Skeletal muscle cell (primary cell): ENCODE data around the gene RPS6KA3.
A peak's percentile ranks its signal among the peaks of the same experiment; 100 is the strongest.

ENCODE experiments used
- DNase-seq: peaks from one replicate; pipeline ENCODE4 v3.0.0-alpha.2; 2010; ENCODE audit warnings: low read depth
- H3K4me3 ChIP-seq: 2 replicates; pipeline ENCODE4 v1.5.1; 2011; ENCODE audit warnings: low read depth, mild to moderate bottlenecking, control low read depth, low read length, moderate library complexity

The RPS6KA3 gene

DNA sequence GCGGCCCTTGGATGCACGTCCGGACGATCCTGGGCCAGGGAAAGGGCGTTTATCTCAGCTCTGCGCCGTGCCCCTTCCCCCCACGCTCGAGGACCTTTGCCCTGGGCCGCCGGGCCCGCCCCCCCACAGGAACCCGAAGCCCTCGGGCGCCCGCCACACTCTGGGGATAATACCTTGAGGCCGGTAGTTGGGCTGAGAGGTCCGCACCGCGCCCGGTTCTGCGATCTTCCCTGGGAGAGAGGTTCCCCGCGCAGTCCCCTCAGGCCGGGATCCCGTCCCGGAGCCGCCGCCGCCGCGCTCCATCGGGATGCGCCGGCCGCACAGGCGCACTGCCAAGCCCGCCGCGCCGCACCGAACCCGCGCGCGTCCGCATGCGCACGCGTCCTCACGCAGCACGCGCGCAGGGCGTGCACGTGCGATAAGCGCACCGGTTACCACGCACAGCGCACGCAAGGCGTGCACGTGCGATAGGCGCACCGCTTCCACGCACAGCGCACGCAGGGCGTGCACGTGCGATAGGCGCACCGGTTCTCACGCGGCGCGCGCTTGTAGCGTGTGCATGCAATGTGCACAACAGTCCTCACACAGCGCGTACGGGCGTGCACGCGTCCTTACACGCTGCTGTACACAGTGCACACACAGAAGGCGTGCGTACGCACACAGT, 150.0 kb downstream of the RPS6KA3 start, which contains the start of gene MAP7D2:
TSS of gene MAP7D2 (minus strand) at position 331 of the 664 bp plus-strand sequence. CDS start at position 303, 28 bp downstream.
- DNase-seq, result no peak
- peak within 1 kb of the TSS; percentile 37 for H3K4me3 ChIP-seq

DNA sequence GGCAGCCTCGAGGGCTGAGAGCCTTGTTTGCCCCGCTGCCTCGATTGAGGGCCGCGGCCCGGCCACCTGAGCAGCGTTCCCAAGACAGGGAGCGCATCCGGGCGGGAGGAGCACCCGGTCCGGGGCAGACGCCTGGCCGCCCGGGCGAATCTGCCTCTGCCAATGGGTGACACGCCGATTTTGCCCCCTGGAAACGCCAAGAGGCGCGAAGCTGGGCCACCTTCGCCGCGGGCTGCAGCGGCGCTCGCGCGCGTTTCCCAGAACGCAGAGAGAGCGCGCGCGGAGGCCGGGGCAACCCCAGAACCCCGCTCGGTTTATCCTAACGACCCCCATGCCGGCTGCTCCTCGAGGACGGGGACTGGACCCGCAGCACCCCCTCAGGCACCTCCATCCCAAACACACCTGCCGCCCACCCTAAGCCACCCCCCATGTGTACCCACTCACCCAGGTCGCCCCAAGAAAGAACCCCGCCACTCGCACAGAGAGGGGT, 150.6 kb downstream of the RPS6KA3 start:
- H3K4me3 ChIP-seq, result peak overlapping the region; percentile 37
- DNase-seq, result no peak

GRCh38 chrX:20112022-20112774, 154.5 kb downstream of the RPS6KA3 start:
- H3K4me3 ChIP-seq, result no peak overlapping the region
- no peak for DNase-seq

GRCh38 chrX:20111271-20111670, 155.4 kb downstream of the RPS6KA3 start:
- DNase-seq, result no peak
- no peak overlapping the region for H3K4me3 ChIP-seq

GRCh38 chrX:20101934-20102581, 164.7 kb downstream of the RPS6KA3 start:
- H3K4me3 ChIP-seq, result no peak overlapping the region
- DNase-seq, result no peak
